ENCODE measurements around the gene NKAIN2. TPM values are rescaled to one million over a fixed set of nuclear protein-coding genes. Genes with fewer than 3 reads are reported as not detected.

The NKAIN2 gene
- total and polyA plus RNA-seq, 2 experiments from 2014 or later, result 0.22 TPM; not detected in 1

- H3K27me3 ChIP-seq, result peaks cover 20% of the 10 kb centered on the region
- H3K36me3 ChIP-seq, result no peaks in the 10 kb centered on the region
- no peak for DNase-seq (ENCODE audit: low read depth in 1 of 2, low spot score in 1 of 2)
- no peaks in the 10 kb centered on the region for H3K9me3 ChIP-seq (ENCODE audit: low read depth)
- no peak overlapping the region for H3K27ac ChIP-seq
- no peak for TF ChIP-seq CTCF (IDR thresholded peaks at IDR 0.05; ENCODE audit: low read depth, low read length)
- H3K4me3 ChIP-seq, result no peak overlapping the region
- no peaks in the 10 kb centered on the region for H3K4me1 ChIP-seq (ENCODE audit: low read depth)
These were observed 95.0 kb downstream of the NKAIN2 start for GRCh38 chr6:123898665-123899064.

- Histone ChIP-seq H3K4me3 (no peak overlapping the region), H3K4me1 (ENCODE audit: low read depth) (no peaks in the 10 kb centered on the region), H3K27me3 (peaks cover 20% of the 10 kb centered on the region), H3K27ac (no peak overlapping the region), H3K36me3 (no peaks in the 10 kb centered on the region), H3K9me3 (ENCODE audit: low read depth) (no peaks in the 10 kb centered on the region)
- TF ChIP-seq CTCF (IDR thresholded peaks at IDR 0.05; ENCODE audit: low read depth, low read length), result no peak
- no peak for DNase-seq (ENCODE audit: low read depth in 1 of 2, low spot score in 1 of 2)
These were observed 96.1 kb downstream of the NKAIN2 start for GRCh38 chr6:123899745-123900144.

GRCh38 chr6:123901436-123901835 lies 97.8 kb downstream of the NKAIN2 start:
- Histone ChIP-seq H3K4me3 (no peak overlapping the region), H3K4me1 (ENCODE audit: low read depth) (no peaks in the 10 kb centered on the region), H3K27ac (no peak overlapping the region), H3K36me3 (no peaks in the 10 kb centered on the region), H3K9me3 (ENCODE audit: low read depth) (no peaks in the 10 kb centered on the region), H3K27me3 (peaks cover 17% of the 10 kb centered on the region)
- no peak for DNase-seq (ENCODE audit: low read depth in 1 of 2, low spot score in 1 of 2)
- TF ChIP-seq CTCF (IDR thresholded peaks at IDR 0.05; ENCODE audit: low read depth, low read length), result no peak

- TF ChIP-seq CTCF (IDR thresholded peaks at IDR 0.05; ENCODE audit: low read depth, low read length), result no peak
- Histone ChIP-seq H3K36me3 (no peaks in the 10 kb centered on the region), H3K27ac (no peak overlapping the region), H3K4me1 (ENCODE audit: low read depth) (no peaks in the 10 kb centered on the region), H3K27me3 (peaks cover 8% of the 10 kb centered on the region), H3K9me3 (ENCODE audit: low read depth) (no peaks in the 10 kb centered on the region), H3K4me3 (no peak overlapping the region)
- no peak for DNase-seq (ENCODE audit: low read depth in 1 of 2, low spot score in 1 of 2)
These were observed 99.2 kb downstream of the NKAIN2 start for GRCh38 chr6:123902738-123903313.

GRCh38 chr6:123904228-123904627 lies 100.6 kb downstream of the NKAIN2 start:
- no peak for TF ChIP-seq CTCF (IDR thresholded peaks at IDR 0.05; ENCODE audit: low read depth, low read length)
- no peak overlapping the region for H3K27ac ChIP-seq
- no peak for DNase-seq (ENCODE audit: low read depth in 1 of 2, low spot score in 1 of 2)
- no peaks in the 10 kb centered on the region for H3K4me1 ChIP-seq (ENCODE audit: low read depth)
- H3K36me3 ChIP-seq, result no peaks in the 10 kb centered on the region
- no peak overlapping the region for H3K4me3 ChIP-seq
- H3K9me3 ChIP-seq (ENCODE audit: low read depth), result no peaks in the 10 kb centered on the region
- H3K27me3 ChIP-seq, result peaks cover 8% of the 10 kb centered on the region

Data from cardiac muscle cell (in vitro differentiated cells and primary cell).